HTR-8/SVneo (cell line): ENCODE data around the gene GPD1.

Source experiments
- DNase-seq: peaks from one replicate; pipeline ENCODE4 v3.0.0; 2011; ENCODE audit warnings: low spot score, mixed read lengths; ENCODE audit not compliant: insufficient read length
- FAIRE-seq: peaks from 2 replicates; lab custom pipeline; 2011; peaks lifted over from hg19 to GRCh38; lab: Jason Lieb, UNC

The GPD1 gene

DNA sequence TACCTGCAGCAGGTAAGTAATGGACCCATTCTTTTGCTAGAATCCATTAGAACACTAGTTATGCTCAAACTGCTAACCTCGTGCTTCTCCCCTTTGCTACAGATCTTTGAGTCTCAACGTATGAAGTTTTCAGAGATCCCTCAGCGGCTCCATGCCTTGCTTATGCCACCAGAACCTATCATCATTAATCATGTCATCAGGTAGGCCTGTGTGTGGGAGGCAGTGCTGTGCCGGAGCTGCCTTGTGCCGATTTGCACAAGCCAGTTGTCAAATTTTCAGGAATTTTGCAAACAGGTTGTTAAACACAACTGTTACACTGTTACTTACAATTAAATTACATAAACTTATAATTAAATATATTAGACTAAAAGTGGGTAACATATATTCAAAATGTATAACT is 13.4 kb upstream of the GPD1 start:
- DNase-seq: no peak
- FAIRE-seq: no peak

DNA sequence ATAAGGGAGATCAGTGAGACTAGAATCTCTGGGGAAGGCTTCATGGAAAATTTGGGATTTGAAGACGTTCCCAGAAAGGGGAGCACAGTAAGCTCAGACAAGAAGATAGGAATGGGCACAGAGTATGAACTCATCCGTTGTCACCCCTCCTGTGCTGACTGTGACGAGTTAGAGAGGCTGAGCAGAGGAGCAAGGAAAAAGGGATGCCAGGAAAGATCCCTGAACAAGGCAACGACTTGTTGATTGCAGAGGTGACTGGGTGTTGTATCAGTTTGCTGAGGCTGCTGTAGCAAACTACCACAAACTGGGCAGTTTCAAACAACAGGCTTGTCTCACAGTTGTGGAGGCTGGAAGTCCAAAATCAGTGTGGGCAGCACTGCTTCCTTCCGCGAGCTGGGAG is 5.9 kb upstream of the GPD1 start:
- DNase-seq (no peak), FAIRE-seq (no peak)

DNA sequence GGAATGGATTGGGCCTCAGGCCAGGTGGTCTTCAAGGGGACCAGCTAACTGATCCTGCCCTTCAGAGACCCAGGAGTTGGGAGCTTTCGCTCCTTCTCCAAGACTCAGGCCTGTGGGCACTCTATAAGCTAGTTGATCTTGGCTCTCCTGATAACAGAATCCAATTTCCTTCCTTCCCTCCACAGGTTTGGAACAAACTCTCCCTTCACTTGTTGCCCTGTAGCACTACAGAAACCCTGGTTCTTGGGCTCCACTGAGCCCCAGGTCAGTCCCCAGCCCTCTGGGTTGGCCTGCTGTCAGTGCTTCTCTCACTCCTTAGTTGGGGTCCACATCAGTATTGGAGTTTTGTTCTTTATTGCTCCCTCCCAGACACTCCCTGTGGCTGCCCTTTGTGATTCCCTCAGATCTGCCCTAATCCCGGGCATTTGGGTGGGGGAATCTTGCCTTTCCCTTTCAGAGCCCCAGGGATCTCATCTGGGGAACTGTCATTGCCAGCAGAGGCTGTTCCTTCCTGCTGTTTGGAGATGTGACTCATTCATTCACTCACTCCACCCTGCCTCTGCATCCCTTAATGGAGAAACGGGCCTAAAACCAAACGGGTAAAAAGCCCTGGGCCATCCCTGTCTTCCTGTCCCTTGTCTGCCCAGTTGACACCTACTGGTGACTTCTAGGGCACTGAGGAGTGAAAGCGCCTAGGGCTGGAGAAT is 4.4 kb upstream of the GPD1 start:
- no peak for FAIRE-seq
- DNase-seq: no peak

GRCh38 chr12:50100561-50100960 is 3.2 kb upstream of the GPD1 start:
- FAIRE-seq: no peak

GRCh38 chr12:50101663-50102062 is 2.1 kb upstream of the GPD1 start:
- peak; percentile 48 for DNase-seq
- no peak for FAIRE-seq

More at GRCh38 chr12:50100561-50100960, 3.2 kb upstream of the GPD1 start:
- no peak for DNase-seq

DNA sequence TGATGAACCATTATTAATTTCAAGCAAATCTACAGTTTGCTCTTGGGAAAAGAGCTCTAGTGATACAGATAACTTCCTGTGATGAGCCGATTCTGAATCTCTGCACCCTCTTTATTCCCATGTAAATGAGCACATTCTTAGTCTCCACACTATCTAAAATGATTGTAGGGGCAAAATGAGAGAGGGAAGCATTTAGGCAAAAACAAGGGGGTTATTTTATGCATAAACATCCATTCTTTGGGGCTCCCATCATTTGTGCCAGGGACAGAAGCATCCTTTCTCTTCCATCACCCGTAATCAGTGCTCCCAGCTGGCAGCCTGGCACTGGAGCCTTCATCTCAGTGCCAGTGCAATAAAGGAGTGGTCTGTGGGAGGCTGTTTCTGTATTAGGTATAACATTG is 1.7 kb upstream of the GPD1 start:
- DNase-seq (no peak), FAIRE-seq (no peak)

DNA sequence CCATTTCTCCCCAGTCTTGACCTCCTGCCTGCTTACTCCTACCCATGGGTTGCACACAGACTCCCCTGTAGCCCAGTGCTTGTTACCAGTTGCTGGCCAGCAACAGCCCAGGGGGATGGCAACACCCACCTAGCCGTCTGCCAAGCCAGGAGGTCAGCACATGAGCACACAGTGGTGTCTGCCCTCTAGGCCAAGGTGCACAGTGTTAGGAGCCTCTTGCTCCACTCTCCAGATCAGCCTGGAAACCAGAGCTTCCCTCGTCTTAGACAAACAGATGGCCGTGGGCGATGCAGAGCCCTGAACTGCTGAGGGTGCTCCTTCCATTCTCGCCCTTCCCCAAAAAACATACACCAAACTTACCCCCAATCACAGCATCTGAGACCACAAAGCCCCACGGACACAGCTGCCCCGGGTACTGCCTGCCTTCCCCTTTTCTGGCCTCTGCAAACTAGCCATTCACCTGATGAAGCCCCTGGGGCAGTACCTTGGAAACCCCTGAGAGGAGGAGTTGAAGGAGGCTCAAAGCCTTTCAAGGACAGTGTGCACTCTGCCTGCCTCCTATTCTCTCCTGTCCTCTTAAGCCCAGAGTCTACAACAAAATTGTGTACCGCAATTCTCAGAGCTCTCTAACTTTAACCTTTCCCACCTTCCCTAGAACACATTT is 1.0 kb upstream of the GPD1 start:
- DNase-seq (no peak), FAIRE-seq (no peak)

GRCh38 chr12:50103351-50103750 is 457 bp upstream of the GPD1 start:
- DNase-seq (no peak), FAIRE-seq (no peak)

GRCh38 chr12:50104417-50105366 is 884 bp downstream of the GPD1 start:
- FAIRE-seq: no peak
- no peak for DNase-seq

DNA sequence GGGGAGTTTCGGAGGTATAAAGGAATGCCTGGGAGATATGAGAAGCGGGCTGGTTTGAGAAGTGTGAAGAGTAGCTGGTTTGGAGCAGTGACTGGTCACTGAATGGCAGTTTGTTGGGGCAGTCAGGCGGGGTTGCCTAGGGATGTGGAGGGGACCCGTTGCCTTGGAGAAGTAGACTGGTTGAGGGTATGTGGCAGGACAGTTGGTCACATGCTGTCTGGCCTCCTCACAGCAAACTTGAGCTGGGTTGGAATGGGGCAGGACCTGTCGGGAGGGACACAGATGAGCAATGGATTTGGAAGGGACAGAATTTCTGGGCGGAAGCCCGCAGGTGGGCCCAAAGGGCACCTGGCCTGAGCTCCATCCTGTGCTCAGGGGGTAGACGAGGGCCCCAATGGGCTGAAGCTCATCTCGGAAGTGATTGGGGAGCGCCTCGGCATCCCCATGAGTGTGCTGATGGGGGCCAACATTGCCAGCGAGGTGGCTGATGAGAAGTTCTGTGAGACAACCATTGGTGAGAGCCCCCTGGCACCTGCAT is 2.2 kb downstream of the GPD1 start:
- FAIRE-seq: no peak

GRCh38 chr12:50106907-50107306 is 3.1 kb downstream of the GPD1 start:
- no peak for DNase-seq
- no peak for FAIRE-seq

More for the DNA sequence above, 2.2 kb downstream of the GPD1 start:
- DNase-seq: no peak

DNA sequence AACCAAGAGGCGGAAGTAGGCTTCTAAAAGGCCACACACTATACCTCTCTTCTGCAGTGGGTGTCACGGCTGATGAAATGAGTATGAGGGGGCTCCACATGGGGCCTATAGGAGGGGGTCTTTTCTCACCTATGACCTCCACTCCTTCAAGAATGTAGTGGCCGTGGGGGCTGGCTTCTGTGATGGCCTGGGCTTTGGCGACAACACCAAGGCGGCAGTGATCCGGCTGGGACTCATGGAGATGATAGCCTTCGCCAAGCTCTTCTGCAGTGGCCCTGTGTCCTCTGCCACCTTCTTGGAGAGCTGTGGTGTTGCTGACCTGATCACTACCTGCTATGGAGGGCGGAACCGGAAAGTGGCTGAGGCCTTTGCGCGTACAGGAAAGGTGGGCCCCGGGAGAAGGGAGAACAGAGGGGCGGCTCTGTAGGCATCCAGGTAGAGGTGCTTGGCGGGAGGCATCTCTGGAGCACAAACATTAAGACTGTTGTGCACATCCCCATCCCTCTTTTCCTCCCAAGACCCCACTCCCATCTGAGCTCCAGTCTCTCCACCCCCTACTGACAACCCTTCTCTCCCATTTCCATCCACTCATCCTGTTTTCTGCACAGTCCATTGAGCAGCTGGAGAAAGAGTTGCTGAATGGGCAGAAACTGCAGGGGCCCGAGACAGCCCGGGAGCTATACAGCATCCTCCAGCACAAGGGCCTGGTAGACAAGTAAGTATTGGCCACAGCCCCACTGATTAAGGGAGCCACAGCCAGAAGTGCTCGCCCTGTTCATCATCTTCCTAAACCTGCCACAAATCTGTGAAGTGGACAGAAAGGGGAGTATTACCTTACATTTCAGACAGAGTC is 3.8 kb downstream of the GPD1 start:
- FAIRE-seq (no peak), DNase-seq (no peak)

DNA sequence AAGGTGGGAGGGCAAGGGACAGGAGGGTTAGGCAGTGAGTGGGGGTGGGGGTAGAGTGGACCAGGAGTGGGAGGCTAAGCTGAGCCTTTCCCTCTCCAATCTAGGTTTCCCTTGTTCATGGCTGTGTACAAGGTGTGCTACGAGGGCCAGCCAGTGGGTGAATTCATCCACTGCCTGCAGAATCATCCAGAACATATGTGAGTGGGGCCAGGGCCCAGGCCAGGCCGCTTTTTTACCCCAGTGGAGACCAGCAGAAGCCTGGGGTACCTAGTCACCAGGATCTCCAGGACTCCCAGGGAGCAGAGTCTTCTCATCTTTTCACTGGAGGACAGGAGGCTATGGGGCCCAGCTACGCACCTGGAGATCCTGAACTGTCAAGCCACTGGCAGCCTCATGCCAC is 5.5 kb downstream of the GPD1 start:
- no peak for DNase-seq
- FAIRE-seq: no peak

- FAIRE-seq: no peak
- DNase-seq: no peak
Observed at GRCh38 chr12:50110127-50110761, 6.4 kb downstream of the GPD1 start.

- DNase-seq: peak; percentile 52
- peak; percentile 13 for FAIRE-seq
Observed at GRCh38 chr12:50110762-50111351, 7.0 kb downstream of the GPD1 start.

DNA sequence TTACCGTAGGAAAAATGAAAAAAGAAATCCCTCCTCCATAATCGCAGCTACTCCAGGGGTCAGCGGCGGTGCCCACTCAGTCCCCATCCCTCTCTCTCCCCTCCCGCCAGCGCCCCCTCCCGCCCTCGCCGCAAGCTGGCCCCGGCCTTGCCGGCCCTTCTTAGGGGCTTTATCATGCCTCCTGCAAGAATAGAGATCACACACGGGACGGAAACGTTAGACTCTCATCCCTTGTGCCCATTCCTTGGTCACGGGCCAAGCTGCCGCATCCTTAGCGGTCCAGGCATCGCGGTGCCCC is 7.5 kb downstream of the GPD1 start:
- FAIRE-seq (no peak), DNase-seq (no peak)

DNA sequence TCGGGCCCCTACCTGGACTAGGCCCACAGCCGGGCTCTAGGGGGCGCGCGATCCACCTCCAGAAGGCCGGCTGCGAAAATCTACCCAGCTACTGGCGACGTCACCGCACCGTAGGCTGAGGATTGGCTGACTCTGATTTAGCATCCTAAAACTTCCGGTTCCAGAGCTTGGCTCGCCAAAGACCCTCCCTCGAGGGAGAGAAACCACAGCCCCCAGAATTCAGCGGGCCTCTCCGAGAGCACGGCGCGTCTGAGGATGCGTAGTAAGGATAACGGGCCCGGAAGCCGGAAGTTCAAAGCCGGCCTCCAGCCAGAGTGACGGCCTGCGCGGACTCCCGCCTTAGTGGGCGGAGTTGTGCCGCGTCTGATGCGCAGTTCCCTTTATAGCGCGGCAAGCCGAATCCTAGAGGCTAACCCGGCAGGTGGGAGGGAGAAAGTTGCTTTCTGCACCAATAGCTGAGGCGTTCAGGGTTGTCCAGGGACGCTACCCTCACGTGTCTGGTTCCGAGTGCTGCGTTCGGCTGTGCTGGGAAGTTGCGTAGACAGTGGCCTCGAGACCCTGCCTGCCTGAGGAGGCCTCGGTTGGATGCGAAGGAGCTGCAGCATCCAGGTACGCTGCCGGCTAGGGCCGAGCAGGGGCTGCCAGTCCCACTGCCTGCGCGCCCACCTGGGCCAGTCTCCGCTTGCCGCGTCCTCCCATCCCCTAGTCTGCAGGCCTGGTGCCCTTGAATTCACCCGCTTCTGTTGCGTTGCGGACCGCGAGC is 8.1 kb downstream of the GPD1 start, which contains the start of gene COX14:
Gene COX14 (plus strand): TSS at position 544 of the 763 bp plus-strand sequence. CDS start 7,808 bp downstream, outside the sequence.
- DNase-seq (peak; percentile 99), FAIRE-seq (peak; percentile 95)
